Psoas muscle (tissue), 8 donors: ENCODE results near the gene SCGB1C1. TPM values are rescaled to one million over a fixed set of nuclear protein-coding genes. Genes with fewer than 3 reads are reported as not detected.
"Not testable (repeated sequence)": the region's sequence is repeated elsewhere in the genome, so short reads cannot be mapped to it uniquely, and the experiment has no call there.

Experiments
- ATAC-seq, 4 donors: fragments of 200-7000 bp; cut with Tn5 transposase; one replicate each; pipeline ENCODE4 v1.9.1; 2020; ENCODE audit warnings: moderate library complexity in 3 of 4, mild to moderate bottlenecking in 2 of 4
- DNase-seq, 2 donors: peaks; one replicate each; pipeline ENCODE4 v3.0.0-alpha.2; 2020
- H3K27ac ChIP-seq: fragments of 200-600 bp; one replicate; pipeline ENCODE4 v1.8.0; 2022
- H3K27me3 ChIP-seq, 3 donors: fragments of 200-600 bp in 1 of 3; one replicate each; pipeline versions ENCODE4 v1.6.1 to v1.8.0; 2013 to 2022; ENCODE audit warnings: low read length in 2 of 3, mild to moderate bottlenecking in 2 of 3, moderate library complexity in 1 of 3; ENCODE audit not compliant: insufficient read depth in 3 of 3
- H3K36me3 ChIP-seq, 2 donors: fragments of 200-600 bp in 1 of 2; one replicate each; pipeline versions ENCODE4 v1.6.1 to v1.8.0; 2013 to 2022; ENCODE audit warnings: low read depth in 1 of 2, mild to moderate bottlenecking in 1 of 2, moderate library complexity in 1 of 2; ENCODE audit not compliant: insufficient read depth in 1 of 2
- H3K4me1 ChIP-seq: fragments of 200-600 bp; one replicate; pipeline ENCODE4 v1.8.0; 2022
- H3K4me3 ChIP-seq: fragments of 200-600 bp; one replicate; pipeline ENCODE4 v1.8.0; 2022; ENCODE audit warnings: mild to moderate bottlenecking
- H3K9me3 ChIP-seq: fragments of 200-600 bp; one replicate; pipeline ENCODE4 v1.8.0; 2022
- WGBS, 3 donors: extraction: QIAGEN DNeasy Blood & Tissue Kit; methylation state at CpG; one replicate each; pipeline versions ENCODE4 v1.1.6 to v1.1.7; 2013; 5-methylcytosine and 5-hydroxymethylcytosine counted together
- intact Hi-C, 2 donors: fragments of 100-400 bp; cut with DNase I; formaldehyde crosslinking; loops; one replicate each; pipeline versions ENCODE4 v1.11.0 to v1.14.2; 2022
- long read RNA-seq, 2 donors: library from polyadenylated mRNA; unstranded; transcript quantifications; one replicate each; pipeline ENCODE4 v2.0.0, GENCODE V29; 2021
- polyA plus RNA-seq, 3 donors: library from polyadenylated mRNA; stranded (reverse); fragments of 200-250 nt; gene quantifications; one replicate each; pipeline ENCODE4 v1.2.3, GENCODE V29; 2013
- total RNA-seq, 4 donors: library from RNA; stranded (reverse); fragmentation: NEBNext Ultra II Directional in 2 of 4; extraction: Animal tissue kit (Norgen Biotek cat#: 25700) in 2 of 4; gene quantifications; one replicate each; pipeline versions ENCODE4 v1.2.1 to v1.2.4, GENCODE V29; 2021 to 2023
- TF ChIP-seq, protein P1 (sequence below): fragments of 200-600 bp; IDR thresholded peaks from one replicate; pipeline ENCODE4 v1.8.0; 2022; ENCODE audit warnings: antibody characterized with exemption
- donor health status: healthy with polysubstance abuse.
- donor health status: DM: no; HTN: no; CAD: no; lungs with moderate emphysema.
- donor health status: Bipolar disorder and iron deficiency.
- donor health status: healthy.
- donor health status: DM: yes; HTN: yes; CAD: no.
- donor health status: DM: no; HTN: no; CAD: no.
- donor health status: DM: no; HTN: no; CAD: no.
- donor health status: DM: yes; HTN: yes; CAD: no.

Gene SCGB1C1
- not detected for total RNA-seq
- polyA plus RNA-seq: not detected
- long read RNA-seq, donor 1: 0 reads
- long read RNA-seq, donor 2: 0 reads

DNA sequence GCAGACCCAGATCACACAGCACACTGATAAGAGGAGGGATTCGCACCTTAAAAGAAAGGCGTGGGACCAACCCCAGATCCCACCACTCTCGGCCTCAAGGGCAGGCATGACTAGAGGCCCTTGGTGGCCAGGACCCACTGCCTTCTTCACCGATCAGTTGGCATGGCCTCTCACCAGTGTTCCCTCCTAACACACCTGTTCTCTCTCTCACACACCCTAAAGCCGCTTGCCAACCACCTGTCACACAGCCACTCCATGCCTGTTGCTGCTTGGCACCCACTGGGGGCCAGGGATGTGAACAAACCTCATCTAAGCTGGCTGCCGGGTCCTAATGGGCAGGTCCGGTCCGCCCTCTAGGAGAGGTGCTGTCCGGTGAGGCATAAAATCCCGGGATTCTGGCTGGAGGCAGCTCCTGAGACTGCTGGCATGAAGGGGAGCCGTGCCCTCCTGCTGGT is at the start of gene SCGB1C1:
Gene SCGB1C1 (plus strand): TSS at position 405 of the 455 bp plus-strand sequence. CDS start 22 bp downstream, at position 427.
- DNase-seq, intact Hi-C loops, H3K4me1 ChIP-seq, H3K9me3 ChIP-seq, ATAC-seq, H3K4me3 ChIP-seq, H3K27me3 ChIP-seq, H3K36me3 ChIP-seq, H3K27ac ChIP-seq: not testable (repeated sequence)
- WGBS, 3 donors: 62 to 70% (median 69%) methylated on average over 3 to 6 of the region's 11 CpGs

DNA sequence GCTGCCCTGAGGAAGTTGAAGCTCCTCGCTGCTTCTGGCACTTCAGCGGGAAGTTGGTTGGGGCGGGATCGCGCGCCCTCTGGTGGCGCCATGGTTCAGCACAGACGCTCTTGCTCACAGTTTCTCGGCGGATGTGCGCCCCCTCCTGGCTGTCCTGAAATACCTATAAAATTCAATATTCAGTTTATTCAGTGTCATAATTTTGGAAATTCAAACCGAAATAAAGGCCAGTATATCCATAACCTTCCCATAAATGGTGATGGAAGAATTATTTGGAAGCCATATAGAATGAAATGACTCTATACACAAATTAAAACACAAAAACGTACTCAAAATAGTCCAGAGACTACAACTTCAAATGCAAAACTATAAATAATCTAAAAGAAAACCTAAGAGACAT is 12.6 kb upstream of the SCGB1C1 start:
- DNase-seq, H3K4me1 ChIP-seq, H3K4me3 ChIP-seq, H3K36me3 ChIP-seq, ATAC-seq, intact Hi-C loops, H3K27me3 ChIP-seq, H3K9me3 ChIP-seq, H3K27ac ChIP-seq: not testable (repeated sequence)
- TF ChIP-seq, protein P1, sequence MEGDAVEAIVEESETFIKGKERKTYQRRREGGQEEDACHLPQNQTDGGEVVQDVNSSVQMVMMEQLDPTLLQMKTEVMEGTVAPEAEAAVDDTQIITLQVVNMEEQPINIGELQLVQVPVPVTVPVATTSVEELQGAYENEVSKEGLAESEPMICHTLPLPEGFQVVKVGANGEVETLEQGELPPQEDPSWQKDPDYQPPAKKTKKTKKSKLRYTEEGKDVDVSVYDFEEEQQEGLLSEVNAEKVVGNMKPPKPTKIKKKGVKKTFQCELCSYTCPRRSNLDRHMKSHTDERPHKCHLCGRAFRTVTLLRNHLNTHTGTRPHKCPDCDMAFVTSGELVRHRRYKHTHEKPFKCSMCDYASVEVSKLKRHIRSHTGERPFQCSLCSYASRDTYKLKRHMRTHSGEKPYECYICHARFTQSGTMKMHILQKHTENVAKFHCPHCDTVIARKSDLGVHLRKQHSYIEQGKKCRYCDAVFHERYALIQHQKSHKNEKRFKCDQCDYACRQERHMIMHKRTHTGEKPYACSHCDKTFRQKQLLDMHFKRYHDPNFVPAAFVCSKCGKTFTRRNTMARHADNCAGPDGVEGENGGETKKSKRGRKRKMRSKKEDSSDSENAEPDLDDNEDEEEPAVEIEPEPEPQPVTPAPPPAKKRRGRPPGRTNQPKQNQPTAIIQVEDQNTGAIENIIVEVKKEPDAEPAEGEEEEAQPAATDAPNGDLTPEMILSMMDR: peak; percentile 35
- WGBS, 3 donors: 0% methylated on average over 1 of the region's 13 CpGs; no CpG with 5 or more reads in 1 of the 3 donors

DNA sequence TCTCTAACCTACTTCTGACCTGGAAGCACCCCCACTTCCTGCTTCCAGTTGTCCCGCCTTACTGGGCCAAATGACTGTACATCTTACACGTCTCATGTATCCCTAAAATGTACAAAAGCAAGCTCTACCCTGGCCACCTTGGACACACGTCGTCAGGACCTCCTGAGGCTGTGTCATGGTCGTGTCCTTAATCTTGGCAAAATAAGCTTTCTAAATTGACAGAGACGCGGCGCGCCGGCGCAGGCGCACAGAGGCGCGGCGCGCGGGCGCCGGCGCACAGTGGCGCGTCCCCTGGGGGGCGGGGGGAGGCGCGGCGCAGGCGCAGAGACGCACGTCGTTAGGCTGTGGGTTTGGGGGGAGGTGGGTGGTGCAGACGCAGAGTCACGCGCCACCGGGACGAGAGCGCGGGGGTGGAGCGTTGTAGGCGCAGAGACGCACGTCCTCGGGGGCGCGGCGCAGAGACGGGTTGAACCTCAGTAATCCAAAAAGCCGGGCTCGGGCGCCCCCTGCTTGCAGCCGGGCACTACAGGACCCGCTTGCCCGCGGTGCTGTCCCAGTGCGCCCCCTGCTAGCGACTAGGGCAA is 3.6 kb upstream of the SCGB1C1 start:
- H3K4me3 ChIP-seq, intact Hi-C loops, H3K4me1 ChIP-seq, H3K27me3 ChIP-seq, H3K36me3 ChIP-seq, H3K9me3 ChIP-seq, H3K27ac ChIP-seq: not testable (repeated sequence)
- 79 to 80% (median 79%) methylated on average over 34 to 40 of the region's 55 CpGs for WGBS, 3 donors
- ATAC-seq (peak; percentile 39 to 57 (median 46)), DNase-seq (peak in 1 of 2 donors; percentile 17)

DNA sequence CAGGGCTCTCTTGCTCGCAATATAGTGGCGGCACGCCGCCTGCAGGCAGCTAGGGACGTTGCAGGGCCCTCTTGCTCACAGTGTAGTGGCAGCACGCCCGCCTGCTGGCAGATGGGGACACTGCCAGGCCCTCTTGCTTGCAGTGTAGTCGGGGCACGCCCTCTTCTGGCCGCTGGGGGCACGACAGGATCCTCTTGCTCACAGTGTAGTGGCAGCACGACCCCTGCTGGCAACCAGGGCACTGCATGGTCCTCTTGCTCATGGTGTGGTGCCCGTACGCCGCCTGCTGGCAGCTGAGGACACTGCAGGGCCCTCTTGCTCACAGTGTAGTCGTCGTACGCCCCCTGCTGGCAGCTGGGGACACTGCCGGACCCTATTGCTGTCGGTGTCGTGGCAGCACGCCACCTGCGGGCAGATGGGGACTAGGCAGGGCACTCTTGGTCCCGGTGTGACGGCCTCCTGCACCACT is 3.0 kb upstream of the SCGB1C1 start:
- WGBS, 3 donors: 57 to 74% (median 57%) methylated on average over 4 to 10 of the region's 25 CpGs

DNA sequence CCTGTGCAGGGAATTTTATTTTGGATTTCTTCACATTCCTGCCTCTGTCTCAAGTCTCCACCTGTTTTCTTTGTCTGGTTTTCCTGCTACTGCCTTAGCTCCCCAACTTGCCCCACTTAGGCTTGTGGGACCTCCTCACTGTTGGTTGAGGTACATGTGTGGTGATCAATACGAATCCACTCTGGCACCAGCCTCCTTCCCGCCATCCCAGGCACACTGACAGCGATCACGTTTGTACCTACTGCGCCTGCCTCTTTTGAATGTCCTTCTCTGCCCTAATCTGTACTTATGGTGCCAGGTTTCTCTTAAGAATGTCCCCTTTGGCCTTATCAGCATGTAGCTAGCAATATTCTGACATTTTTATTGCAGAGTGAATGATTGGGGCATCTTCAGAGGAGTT is 2.3 kb upstream of the SCGB1C1 start:
- H3K27me3 ChIP-seq, H3K9me3 ChIP-seq, H3K4me1 ChIP-seq, H3K27ac ChIP-seq, ATAC-seq, DNase-seq, H3K4me3 ChIP-seq, intact Hi-C loops, H3K36me3 ChIP-seq: not testable (repeated sequence)
- WGBS, 3 donors: 73 to 77% (median 74%) methylated on average over 5 of the region's 5 CpGs

More for the DNA sequence above, 3.0 kb upstream of the SCGB1C1 start:
- H3K4me3 ChIP-seq, H3K4me1 ChIP-seq, H3K9me3 ChIP-seq, H3K27me3 ChIP-seq, H3K36me3 ChIP-seq, intact Hi-C loops, H3K27ac ChIP-seq: not testable (repeated sequence)
- ATAC-seq (peak in 3 of 4 donors; percentile 78 to 83 (median 79)), DNase-seq (peak; percentile 51 to 67)

DNA sequence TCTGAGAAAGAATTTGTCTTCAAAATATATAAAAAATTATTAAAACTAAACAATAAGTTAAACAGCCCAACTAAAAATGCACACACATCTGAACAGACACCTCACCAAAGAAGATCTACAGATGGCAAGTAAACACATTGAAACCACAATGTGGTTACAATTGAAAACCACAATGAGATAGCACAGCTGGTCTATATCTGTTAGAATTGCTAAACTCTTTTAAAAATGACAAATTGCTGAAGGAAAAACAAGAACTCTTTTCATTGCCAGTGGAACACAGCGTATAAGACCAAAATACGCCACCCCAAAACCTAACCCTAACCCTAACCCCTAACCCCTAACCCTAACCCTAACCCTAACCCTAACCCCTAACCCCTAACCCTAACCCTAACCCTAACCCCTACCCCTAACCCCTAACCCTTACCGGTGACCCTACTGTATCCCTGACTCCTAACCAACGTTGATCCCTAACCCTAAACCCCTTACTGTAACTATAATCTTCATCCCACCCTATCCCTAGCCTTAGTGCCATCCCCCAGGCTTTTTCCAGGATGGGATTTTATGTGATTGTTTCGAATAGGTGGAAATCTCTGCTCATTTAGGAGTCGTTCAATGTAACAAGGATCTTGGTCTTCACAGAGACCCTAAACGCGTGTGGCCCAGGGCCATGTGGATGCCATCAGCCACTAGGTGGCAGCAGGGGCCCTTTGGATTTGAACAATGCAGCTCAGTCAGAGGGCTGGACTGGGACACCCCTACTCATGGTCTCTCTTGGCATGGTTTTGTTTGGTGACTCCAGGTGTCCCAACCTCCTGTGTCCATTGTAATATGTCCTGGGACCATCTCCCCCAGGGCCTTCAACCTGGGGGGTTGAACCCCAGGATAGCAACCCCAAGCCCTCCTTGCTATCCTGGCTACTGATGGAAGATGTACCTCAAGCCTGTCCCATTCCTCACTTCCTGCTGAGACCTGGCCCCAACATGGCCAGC is 1.1 kb upstream of the SCGB1C1 start:
- peak; percentile 64 to 82 (median 76) for ATAC-seq
- TF ChIP-seq, protein P1: peak; percentile 44
- H3K27me3 ChIP-seq, H3K36me3 ChIP-seq, H3K27ac ChIP-seq, H3K4me1 ChIP-seq, H3K9me3 ChIP-seq, H3K4me3 ChIP-seq, intact Hi-C loops: not testable (repeated sequence)
- WGBS, 3 donors: 39 to 71% (median 65%) methylated on average over 4 to 7 of the region's 8 CpGs
- DNase-seq: peak; percentile 51 to 60

DNA sequence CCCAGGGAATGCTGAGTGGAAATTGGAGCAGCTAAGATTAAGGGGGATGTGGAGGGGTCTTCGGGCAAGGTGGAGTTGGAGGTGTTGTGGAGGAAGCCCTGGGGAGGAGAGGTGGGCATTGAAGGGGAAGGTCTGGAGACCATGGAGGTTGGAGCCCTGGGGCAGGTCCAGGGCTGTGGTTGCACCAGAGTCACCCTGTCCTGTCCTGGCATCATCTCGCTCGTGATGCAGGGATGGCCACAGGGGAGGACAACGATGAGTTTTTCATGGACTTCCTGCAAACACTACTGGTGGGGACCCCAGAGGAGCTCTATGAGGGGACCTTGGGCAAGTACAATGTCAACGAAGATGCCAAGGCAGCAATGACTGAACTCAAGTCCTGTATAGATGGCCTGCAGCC is 603 bp downstream of the SCGB1C1 start:
- WGBS, 3 donors: 61 to 72% (median 68%) methylated on average over 4 to 5 of the region's 5 CpGs
- DNase-seq: not testable (repeated sequence)

More for the DNA sequence above, 603 bp downstream of the SCGB1C1 start:
- H3K9me3 ChIP-seq, H3K36me3 ChIP-seq, H3K4me3 ChIP-seq, ATAC-seq, intact Hi-C loops, H3K27ac ChIP-seq, H3K4me1 ChIP-seq, H3K27me3 ChIP-seq: not testable (repeated sequence)
